ENCODE results near the gene SHISA2. TPM values are rescaled to one million over a fixed set of nuclear protein-coding genes. Genes with fewer than 3 reads are reported as not detected.
"Not testable (repeated sequence)": the region's sequence is repeated elsewhere in the genome, so short reads cannot be mapped to it uniquely, and the experiment has no call there.

SHISA2 gene
- 64.5 TPM for polyA plus RNA-seq (ENCODE audit: insufficient read length)
- long read RNA-seq, donor 1, transcript SHISA2-201 (2 exons, 2,860 nt): major isoform, 71 of 71 reads
- long read RNA-seq, donor 1, partial matches to known transcripts: 0 of 71 reads
- long read RNA-seq, donor 1, other reads (novel, unspliced or antisense): 0 of 71 reads
- long read RNA-seq, donor 2, transcript SHISA2-201 (2 exons, 2,860 nt): major isoform, 32 of 32 reads
- long read RNA-seq, donor 2, partial matches to known transcripts: 0 of 32 reads
- long read RNA-seq, donor 2, other reads (novel, unspliced or antisense): 0 of 32 reads
- long read RNA-seq, donor 3, transcript SHISA2-201 (2 exons, 2,860 nt): major isoform, 39 of 39 reads
- long read RNA-seq, donor 3, partial matches to known transcripts: 0 of 39 reads
- long read RNA-seq, donor 3, other reads (novel, unspliced or antisense): 0 of 39 reads
- long read RNA-seq, donor 4, partial matches to known transcripts: 6 of 9 reads
- long read RNA-seq, donor 4, other reads (novel, unspliced or antisense): 0 of 9 reads
- long read RNA-seq, donor 5, transcript SHISA2-201 (2 exons, 2,860 nt): major isoform, 17 of 17 reads
- long read RNA-seq, donor 5, partial matches to known transcripts: 0 of 17 reads
- long read RNA-seq, donor 5, other reads (novel, unspliced or antisense): 0 of 17 reads
- long read RNA-seq, donor 6, transcript SHISA2-201 (2 exons, 2,860 nt): major isoform, 41 of 41 reads
- long read RNA-seq, donor 6, partial matches to known transcripts: 0 of 41 reads
- long read RNA-seq, donor 6, other reads (novel, unspliced or antisense): 0 of 41 reads
- long read RNA-seq, donor 7, transcript SHISA2-201 (2 exons, 2,860 nt): major isoform, 47 of 47 reads
- long read RNA-seq, donor 7, partial matches to known transcripts: 0 of 47 reads
- long read RNA-seq, donor 7, other reads (novel, unspliced or antisense): 0 of 47 reads
- long read RNA-seq, donor 8, transcript SHISA2-201 (2 exons, 2,860 nt): major isoform, 19 of 19 reads
- long read RNA-seq, donor 8, partial matches to known transcripts: 0 of 19 reads
- long read RNA-seq, donor 8, other reads (novel, unspliced or antisense): 0 of 19 reads

- peak; percentile 73 for DNase-seq
Observed at GRCh38 chr13:26051657-26052311, at the start of gene SHISA2. SHISA2 (minus strand) TSS chr13:26052016; CDS start chr13:26050975, 1,041 bp downstream.

GRCh38 chr13:26095846-26096610 lies 44.2 kb upstream of the SHISA2 start:
- DNase-seq: no peak

GRCh38 chr13:26095338-26095737 lies 43.5 kb upstream of the SHISA2 start:
- no peak for DNase-seq

- not testable (repeated sequence) for DNase-seq
Observed at GRCh38 chr13:26076821-26077220, 25.0 kb upstream of the SHISA2 start.

GRCh38 chr13:26075498-26075897 lies 23.7 kb upstream of the SHISA2 start:
- DNase-seq: no peak

- no peak for DNase-seq
Observed at GRCh38 chr13:26074706-26075105, 22.9 kb upstream of the SHISA2 start.

- not testable (repeated sequence) for DNase-seq
Observed at GRCh38 chr13:26072335-26072734, 20.5 kb upstream of the SHISA2 start.

GRCh38 chr13:26071691-26072090 lies 19.9 kb upstream of the SHISA2 start:
- DNase-seq: no peak

GRCh38 chr13:26069642-26070041 lies 17.8 kb upstream of the SHISA2 start:
- DNase-seq: not testable (repeated sequence)

- DNase-seq: not testable (repeated sequence)
Observed at GRCh38 chr13:26068372-26068771, 16.6 kb upstream of the SHISA2 start.

- no peak for DNase-seq
Observed at GRCh38 chr13:26067601-26068000, 15.8 kb upstream of the SHISA2 start.

GRCh38 chr13:26066492-26066891 lies 14.7 kb upstream of the SHISA2 start:
- not testable (repeated sequence) for DNase-seq

GRCh38 chr13:26062853-26063444 lies 11.1 kb upstream of the SHISA2 start:
- DNase-seq: peak; percentile 81

- DNase-seq: no peak
Observed at GRCh38 chr13:26061947-26062346, 10.1 kb upstream of the SHISA2 start.

GRCh38 chr13:26061256-26061655 lies 9.4 kb upstream of the SHISA2 start:
- no peak for DNase-seq

- no peak for DNase-seq
Observed at GRCh38 chr13:26060357-26060756, 8.5 kb upstream of the SHISA2 start.

GRCh38 chr13:26058704-26059103 lies 6.9 kb upstream of the SHISA2 start:
- DNase-seq: no peak

GRCh38 chr13:26054896-26055295 lies 3.1 kb upstream of the SHISA2 start:
- no peak for DNase-seq

- no peak for DNase-seq
Observed at GRCh38 chr13:26053418-26053980, 1.7 kb upstream of the SHISA2 start.

GRCh38 chr13:26052337-26052736 lies 521 bp upstream of the SHISA2 start:
- no peak for DNase-seq

All from left kidney (tissue), 8 donors.